Bronchial epithelial cell (primary cell): ENCODE results near the gene INSM1. TPM values are rescaled to one million over a fixed set of nuclear protein-coding genes. Genes with fewer than 3 reads are reported as not detected.

Source experiments
- DNase-seq: peaks from one replicate; pipeline ENCODE4 v3.0.0-alpha.2; 2010; ENCODE audit warnings: low read depth
- FAIRE-seq: peaks from 2 replicates; lab custom pipeline; 2011; peaks lifted over from hg19 to GRCh38; lab: Jason Lieb, UNC
- H3K27me3 ChIP-seq: 2 replicates; pipeline ENCODE4 v1.5.1; 2011; ENCODE audit warnings: low read length; ENCODE audit not compliant: control insufficient read depth, insufficient read depth
- H3K36me3 ChIP-seq: 2 replicates; pipeline ENCODE4 v1.5.1; 2011; ENCODE audit warnings: low read length; ENCODE audit not compliant: control insufficient read depth, insufficient read depth
- H3K4me3 ChIP-seq: 2 replicates; pipeline ENCODE4 v1.5.1; 2011; ENCODE audit warnings: mild to moderate bottlenecking, low read depth, low read length, control low read depth
- total RNA-seq: library from RNA; depleted of rRNA; stranded (reverse); fragments of >200 nt; gene quantifications from 2 replicates; pipeline ENCODE4 v1.2.1, GENCODE V29; 2014
- TF ChIP-seq, protein P1 (sequence below): IDR thresholded peaks from 2 replicates; pipeline ENCODE4 v1.5.1; 2011; ENCODE audit warnings: mild to moderate bottlenecking, moderate library complexity, low read length, control low read depth, inconsistent platforms; ENCODE audit not compliant: insufficient read depth, severe bottlenecking

INSM1 gene
- total RNA-seq, 1 donor from 2014 or later = not detected

GRCh38 chr20:20391766-20392165, 23.9 kb downstream of the INSM1 start:
- Histone ChIP-seq H3K36me3 (no peaks in the 10 kb centered on the region), H3K4me3 (no peak overlapping the region), H3K27me3 (no peaks in the 10 kb centered on the region)
- TF ChIP-seq, protein P1, sequence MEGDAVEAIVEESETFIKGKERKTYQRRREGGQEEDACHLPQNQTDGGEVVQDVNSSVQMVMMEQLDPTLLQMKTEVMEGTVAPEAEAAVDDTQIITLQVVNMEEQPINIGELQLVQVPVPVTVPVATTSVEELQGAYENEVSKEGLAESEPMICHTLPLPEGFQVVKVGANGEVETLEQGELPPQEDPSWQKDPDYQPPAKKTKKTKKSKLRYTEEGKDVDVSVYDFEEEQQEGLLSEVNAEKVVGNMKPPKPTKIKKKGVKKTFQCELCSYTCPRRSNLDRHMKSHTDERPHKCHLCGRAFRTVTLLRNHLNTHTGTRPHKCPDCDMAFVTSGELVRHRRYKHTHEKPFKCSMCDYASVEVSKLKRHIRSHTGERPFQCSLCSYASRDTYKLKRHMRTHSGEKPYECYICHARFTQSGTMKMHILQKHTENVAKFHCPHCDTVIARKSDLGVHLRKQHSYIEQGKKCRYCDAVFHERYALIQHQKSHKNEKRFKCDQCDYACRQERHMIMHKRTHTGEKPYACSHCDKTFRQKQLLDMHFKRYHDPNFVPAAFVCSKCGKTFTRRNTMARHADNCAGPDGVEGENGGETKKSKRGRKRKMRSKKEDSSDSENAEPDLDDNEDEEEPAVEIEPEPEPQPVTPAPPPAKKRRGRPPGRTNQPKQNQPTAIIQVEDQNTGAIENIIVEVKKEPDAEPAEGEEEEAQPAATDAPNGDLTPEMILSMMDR = no peak
- DNase-seq = no peak
- FAIRE-seq = no peak

GRCh38 chr20:20393207-20394120, 25.6 kb downstream of the INSM1 start:
- TF ChIP-seq, protein P1 = no peak
- FAIRE-seq = no peak
- no peaks in the 10 kb centered on the region for H3K36me3 ChIP-seq

GRCh38 chr20:20395087-20395486, 27.2 kb downstream of the INSM1 start:
- Histone ChIP-seq H3K27me3 (no peaks in the 10 kb centered on the region), H3K36me3 (no peaks in the 10 kb centered on the region), H3K4me3 (no peak overlapping the region)
- DNase-seq (no peak), FAIRE-seq (no peak)
- TF ChIP-seq, protein P1 = no peak

More at GRCh38 chr20:20393207-20394120, 25.6 kb downstream of the INSM1 start:
- H3K27me3 ChIP-seq = no peaks in the 10 kb centered on the region
- DNase-seq = no peak
- H3K4me3 ChIP-seq = no peak overlapping the region

DNA sequence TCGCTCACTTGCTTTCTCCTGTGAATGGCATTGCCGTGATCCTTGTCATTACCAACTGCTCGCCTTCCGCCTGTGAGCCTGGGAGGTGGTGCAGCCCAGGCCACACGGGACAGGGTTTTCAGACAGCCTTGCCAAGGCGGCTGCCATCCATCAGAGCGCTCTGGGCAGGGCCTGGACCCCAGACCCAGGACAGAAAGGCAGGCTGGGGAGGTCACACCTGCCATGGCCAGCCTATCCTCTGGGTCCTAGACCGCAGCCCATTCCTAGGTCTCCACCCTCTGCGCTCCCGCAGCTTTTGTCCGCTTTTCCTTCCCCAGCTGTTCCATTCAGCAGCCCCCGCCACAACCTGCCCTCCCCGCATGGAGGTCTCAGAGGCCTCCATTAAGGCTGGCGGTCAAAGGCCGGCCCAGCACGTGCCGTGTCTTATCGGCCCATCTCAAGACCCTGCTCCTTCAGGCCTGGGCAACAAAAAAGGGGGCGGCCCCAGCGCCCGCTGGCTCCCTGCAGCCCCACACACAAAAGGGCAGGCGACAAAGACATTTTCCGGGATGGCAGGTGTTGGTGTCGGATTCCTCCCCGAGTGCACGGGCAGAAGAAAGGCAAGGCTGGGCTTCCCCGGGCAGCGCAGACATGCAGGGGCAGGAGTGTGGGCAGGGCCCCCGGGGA, 28.1 kb downstream of the INSM1 start:
- Histone ChIP-seq H3K27me3 (no peaks in the 10 kb centered on the region), H3K4me3 (no peak overlapping the region), H3K36me3 (no peaks in the 10 kb centered on the region)
- FAIRE-seq (no peak), DNase-seq (peak; percentile 22)
- TF ChIP-seq, protein P1 = no peak

- DNase-seq (no peak), FAIRE-seq (no peak)
- H3K36me3 ChIP-seq = no peaks in the 10 kb centered on the region
- no peaks in the 10 kb centered on the region for H3K27me3 ChIP-seq
- TF ChIP-seq, protein P1 = no peak
- no peak overlapping the region for H3K4me3 ChIP-seq
Observed at GRCh38 chr20:20396794-20397193, 28.9 kb downstream of the INSM1 start.
